Activated CD8-positive, alpha-beta memory T cell treated with anti-CD3 and anti-CD28 coated beads, Interleukin-2, amount 50 U/mL, for 1 hour (primary cell): Measurements from ENCODE around the gene EIF4E3.

Experiments
- DNase-seq: peaks from one replicate; pipeline ENCODE4 v3.0.0-alpha.2; 2020; ENCODE audit errors: extremely low read depth

EIF4E3 gene

DNA sequence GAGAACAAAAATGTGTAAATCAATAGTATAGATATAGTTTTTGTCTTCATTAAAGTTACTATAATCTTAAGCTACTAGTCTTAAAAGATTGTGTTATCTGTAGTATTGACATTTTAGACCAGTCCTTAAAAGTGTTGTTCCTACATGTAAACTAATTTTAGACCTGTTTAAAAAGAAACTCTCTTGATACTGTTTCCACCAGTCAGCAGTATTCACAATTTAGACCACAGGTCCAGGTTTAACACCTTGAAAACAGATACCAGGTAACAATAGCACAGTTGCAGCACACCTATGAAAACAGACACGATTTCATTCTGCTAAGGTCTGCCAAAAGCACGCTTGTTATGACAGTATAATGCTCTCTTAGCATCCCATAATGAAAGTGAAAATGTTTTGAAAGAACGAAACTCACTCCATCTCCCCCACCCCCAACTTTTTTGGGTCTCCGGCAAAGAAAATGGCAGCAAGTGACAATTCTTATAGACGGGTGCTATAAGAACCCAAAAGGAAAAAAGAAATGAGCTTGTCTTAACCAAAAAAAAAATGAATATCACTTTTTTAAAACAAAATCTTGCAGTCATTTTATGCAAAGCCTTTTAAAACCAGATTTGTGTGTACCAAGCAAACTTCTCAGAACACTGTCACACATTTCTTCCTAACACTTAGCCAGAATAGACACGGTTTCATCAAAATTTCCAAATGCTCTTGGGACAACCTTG, 1.6 kb downstream of the EIF4E3 start:
- DNase-seq = no peak

DNA sequence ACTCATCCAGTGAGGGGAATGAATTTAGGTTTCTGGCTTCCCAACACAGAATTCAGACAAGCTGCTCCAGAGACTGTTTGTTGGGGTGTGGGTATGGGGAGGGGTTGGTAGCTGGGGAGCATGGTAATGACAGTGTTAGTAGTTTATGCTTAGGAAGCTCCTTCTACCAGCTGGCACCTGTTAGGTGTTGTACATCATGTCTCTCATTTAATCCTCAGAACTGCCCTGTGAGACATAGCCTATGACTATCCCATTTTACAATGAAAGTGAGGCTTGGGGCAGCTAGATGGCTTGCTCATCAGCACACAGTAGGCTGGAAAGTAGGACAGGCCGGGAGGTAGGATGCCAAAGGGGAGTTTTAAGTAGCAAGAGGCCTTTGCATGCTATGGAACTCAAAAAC, 2.5 kb downstream of the EIF4E3 start:
- DNase-seq = no peak

DNA sequence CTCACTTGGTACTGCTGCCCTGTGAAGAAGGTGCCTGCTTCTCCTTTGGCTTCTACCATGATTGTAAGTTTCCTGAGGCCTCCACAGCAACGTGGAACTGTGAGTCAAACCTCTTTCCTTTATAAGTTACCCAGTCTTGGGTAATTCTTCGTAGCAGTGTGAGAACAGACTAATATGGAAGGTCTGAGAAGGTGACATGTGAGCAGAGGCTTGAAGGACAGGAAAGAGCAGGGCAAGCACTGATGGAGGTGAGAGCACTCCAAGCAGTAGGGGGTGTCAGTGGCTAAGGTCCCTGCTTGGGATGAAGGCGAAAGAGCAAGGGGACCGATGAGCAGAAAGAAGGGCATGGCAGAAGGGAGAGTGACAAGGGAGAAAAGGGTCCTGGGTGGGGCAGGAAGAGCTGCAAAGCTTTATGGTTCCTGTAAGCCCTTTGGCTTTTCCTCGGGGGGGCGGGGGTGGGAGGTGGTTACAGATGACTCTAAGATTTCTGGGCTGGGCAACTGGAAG, 3.5 kb downstream of the EIF4E3 start:
- DNase-seq = no peak

DNA sequence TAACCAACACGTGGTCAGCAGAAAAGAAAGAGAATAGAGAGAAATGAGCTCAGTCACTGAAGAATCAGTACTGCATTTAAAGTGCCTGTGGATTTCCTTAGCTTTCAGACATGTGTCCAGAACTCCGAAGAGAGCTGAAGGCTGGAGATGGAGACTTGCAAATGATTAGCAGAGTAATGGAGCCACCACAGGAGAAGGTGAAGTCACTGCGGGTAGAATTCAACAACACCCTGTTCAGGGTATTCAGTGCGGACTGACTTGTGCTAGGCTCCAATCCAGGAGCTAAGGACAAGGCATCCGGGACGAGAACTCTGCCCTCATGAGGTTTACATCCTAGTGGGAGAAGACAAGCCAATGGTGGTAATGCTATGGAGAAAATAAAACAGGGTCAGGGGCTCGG, 4.2 kb downstream of the EIF4E3 start:
- no peak for DNase-seq

DNA sequence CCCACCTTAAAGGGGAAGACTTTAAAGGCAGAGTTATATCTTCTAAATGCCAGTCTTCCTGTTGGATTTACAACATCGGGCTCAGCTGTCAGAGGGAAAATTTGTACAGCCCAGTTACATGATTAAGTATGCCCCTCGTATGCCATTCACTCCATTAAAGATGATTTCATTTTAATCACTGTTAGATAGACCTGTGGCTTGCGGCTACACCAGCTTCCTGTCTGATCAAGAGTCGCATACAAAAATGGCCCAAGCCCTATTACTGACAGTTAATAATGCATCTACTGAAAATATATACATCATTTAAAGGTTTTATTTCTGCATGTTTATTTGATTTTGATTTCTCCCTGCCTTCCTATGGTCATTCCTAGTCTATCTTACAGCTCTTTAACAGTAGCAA, 7.1 kb downstream of the EIF4E3 start:
- DNase-seq = no peak

DNA sequence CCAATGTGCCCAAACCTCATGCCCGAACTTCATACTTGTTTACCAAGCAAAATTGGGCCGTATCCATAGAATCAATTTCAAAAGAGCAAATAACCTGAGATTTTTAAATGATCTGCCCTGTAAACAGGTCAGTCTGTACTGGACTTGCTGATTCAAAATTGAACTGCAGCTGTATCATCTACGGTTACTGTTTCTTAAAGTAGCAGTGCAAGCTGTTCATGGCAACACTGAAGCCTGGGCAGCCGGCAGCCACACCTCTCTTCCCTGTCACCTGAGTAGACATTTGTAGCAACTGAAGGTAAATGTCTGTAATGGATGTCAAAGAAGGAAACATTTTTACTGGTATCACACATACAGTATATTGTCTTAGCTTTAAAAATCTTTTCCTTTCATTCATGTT, 10.6 kb downstream of the EIF4E3 start:
- no peak for DNase-seq

DNA sequence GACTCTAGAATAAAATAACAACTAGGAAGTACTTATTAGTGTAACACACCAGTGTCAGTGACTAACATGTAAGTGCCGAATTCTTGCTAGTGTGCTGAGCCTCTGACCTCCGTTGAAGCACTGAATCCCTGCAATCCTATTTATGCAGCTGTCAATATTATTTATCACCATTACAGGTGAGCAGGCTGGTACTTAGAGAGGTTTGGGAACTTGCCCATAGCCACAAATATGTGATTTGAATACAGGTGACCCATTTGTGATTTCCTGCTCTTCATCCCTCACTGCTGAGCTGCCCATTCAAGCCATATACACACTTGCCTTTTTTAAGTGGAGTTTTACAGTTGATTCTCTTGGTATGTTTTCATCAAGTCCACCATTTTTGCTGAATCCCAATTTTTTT, 12.2 kb downstream of the EIF4E3 start:
- DNase-seq = no peak

DNA sequence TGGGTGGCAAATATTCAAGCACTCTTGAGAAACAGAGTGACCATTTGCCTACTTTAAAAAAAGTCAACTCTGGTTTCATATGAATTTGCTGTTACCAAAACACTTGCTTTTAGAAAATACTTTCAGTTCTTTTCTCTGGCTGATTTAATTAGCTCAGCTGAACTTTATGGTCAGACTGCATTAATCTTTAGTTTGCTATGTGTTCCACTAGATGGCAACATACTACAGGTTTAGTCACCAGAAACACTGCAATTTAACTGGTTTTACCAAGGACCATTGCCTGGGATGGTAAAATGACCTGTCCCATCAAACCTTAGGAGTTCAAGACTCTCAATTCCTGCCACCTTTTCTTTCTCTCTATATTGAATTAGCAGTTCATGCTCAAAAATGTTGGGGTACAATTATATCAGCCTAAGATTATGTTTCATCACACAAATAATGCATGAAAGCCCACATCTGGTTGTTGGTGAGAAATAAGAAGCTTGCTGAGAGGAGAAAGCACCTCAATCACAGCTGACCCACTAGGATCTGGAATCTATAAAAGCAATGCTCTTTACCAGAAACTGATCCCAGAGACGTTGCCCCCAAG, 14.2 kb downstream of the EIF4E3 start:
- no peak for DNase-seq

DNA sequence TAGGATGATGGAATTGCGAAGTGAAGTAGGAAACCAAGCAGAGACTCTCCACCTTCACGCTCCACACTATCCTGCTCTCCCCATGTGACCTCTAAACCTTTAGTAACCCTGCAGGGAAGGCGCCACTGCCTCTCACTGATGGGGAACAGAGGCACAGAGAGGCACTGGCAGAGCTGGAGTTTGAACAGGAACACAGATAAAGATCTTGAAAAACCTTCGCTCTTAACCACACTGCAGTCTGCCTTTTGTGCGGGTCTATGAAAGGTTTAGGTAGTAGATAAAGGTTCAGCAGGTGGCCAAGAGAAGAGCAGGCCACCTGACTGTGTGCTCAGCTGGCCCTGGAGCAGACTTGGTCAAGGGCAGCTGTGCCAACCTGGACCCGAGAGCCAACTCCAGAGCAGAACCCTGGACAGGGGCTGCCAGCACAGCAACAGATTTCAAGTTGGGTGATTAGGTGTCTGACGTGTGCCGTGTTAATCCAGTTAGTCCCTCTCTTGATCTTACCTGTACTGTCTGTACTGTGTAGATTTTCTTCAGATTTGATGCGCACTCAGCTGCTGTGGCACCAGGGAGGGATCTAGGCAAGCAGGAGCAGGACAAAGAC, 15.2 kb downstream of the EIF4E3 start:
- DNase-seq = no peak

DNA sequence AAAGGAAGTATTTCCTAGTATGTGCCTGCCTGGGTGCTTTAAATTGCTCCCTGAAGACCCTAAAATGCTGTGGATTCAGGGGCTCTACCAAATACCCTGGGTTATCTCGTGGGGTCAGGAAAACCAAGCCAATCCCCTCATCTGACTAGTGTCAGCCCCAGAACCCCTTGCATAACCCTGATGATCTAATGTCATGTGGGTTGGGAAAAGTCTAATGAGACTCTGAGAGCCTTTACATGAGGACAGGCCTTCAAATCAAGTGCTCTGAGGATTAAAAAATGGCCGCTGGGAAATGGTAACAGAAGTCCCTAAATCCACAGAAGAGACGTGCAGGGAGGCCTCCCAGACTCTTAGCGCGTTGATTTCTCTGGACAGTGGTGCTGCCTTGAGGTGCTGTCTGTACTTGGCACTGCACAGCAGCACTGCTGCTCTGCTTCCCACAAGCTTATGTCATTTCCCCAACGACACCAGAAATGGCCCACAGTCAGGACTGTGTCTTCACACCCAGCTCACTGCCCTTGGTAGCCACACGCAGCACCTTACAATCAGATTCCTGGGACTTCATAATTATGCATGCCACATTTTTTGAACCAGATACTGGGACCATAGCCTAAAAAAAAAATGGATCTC, 16.6 kb downstream of the EIF4E3 start:
- DNase-seq = no peak

DNA sequence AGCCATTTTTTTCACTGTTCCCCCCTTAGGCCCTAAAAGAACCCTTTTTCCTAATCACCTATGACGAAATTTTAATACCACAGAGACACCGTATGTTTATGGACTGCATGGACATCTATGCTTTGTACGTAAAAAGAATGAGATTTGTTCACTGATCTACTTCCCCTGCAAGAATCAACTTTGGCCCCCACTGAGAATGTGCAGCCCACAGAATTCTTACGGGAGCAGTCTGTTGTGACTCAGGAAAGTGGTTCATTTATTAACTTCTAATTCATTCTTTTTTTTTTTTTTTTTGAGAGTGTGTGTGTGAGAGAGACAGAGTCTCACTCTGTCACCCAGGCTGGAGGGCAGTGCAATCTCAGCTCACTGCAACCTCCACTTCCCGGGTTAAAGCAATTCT, 17.6 kb downstream of the EIF4E3 start:
- DNase-seq = no peak

DNA sequence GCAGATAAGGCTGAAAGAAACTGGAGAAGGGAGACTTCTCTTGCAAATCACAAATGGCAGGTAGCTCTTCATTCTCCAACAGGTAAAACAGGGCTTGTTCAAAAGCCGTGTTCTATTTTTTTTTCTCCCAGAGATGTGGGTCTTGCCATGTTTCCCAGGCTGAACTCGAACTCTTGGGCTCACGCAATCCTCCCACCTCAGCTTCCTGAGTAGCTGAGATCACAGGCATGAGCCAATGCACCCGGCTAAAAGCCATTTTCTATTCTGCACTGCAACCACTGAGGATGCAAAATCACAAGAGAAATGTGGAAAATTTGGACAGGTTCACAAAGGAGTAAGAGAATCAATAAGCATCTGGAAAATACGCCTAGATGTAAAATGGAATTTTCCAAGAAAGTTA, 19.5 kb downstream of the EIF4E3 start:
- no peak for DNase-seq

DNA sequence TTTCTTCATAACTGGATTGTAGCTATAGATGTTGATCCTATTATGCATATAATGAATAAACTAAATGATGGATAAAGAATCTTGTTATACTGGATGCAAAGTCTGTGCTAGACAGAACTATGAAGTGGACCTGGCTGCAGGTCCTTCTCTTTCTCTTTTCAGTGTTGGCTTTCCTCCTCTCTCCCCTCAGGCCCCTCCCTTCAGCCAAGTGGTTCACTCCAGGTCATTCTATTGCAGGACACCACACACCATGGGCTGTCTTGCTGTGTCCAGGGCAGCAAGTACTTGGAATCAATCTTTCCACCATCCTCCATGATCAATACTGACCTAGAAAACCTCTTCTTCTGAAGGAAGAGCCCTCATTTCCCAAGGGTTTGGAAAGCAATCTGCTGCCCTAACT, 20.3 kb downstream of the EIF4E3 start:
- no peak for DNase-seq

DNA sequence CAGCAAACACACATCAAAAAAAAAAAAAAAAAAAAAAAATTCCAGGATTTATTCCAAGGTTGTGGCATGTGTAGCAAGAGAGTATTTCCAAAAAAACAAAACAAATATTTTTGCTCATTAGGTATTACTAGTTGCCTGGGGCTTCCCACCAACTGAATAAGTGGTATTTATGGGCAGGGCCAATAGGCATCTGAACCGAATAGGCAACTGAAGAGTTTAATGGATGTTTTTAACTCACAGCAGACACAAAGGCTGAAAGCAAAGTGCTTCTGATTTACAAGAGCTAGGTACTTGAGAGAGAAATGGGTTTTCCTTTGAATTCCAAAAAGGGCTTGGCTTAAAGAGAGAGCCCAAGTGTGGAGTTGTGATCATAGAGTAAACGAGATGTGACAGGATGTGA, 21.4 kb downstream of the EIF4E3 start:
- DNase-seq = no peak

DNA sequence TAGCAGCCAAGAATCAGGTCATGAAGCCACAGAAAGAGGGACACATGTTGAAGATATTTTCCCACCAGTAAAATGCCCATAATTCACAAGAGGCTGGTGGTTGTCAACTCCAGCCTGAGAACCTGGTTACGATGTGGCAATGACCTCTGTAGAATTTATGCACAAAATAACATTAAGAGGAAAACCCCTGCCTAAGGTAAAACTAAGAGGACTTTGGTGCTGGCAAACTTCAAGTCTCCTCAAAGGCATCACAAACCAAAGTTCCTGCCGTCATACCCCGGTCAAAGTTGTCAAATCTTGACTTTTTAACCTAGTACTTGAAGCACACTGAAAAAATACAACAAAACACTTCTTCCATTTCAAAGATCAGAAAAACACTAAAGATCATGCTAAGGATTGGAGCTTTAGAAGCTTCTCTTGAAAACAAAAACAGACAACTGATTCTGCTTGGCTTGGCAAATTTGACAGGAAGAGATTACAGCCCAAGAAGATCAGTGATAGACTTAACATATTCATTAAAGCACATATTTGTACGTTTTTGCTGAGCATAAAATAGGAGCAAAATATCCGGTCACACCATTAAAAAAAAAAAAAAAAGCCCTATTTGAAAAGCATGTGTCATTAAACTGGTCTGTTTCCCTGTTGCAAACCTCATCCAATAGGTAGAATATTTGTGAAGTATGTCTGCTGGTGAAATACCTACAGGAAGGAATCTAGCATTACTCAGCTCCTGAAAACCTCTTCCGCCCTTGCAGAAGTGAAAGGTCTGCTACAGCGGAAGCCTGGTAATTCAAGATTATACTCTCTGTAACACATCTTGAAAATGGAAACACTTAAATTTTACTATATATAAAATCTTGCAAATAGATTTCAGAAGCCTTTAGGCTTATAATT, 22.8 kb downstream of the EIF4E3 start:
- no peak for DNase-seq

DNA sequence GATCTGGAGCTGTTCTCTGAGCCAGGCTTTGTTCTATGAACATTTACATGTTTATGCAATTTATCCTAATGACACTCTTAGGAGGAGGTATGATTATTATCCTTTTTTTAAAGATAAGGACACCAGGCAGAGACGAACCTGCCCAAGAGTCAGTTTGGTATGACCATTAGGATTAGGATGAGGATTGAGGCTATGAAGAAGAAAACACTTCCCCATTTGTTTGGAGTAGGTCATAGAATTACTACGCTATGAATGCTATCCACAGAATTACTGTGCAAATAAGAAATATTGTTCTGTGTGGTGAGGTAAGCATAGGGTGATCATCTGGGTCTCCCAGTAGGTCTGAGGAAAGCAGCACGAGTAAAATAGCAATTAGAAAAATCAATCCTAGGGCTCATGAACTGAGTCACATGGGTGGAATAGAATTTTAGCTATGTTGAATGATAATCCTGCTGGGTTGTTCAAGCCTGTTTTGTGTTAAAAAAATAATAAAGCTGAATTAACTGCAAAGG, 23.9 kb downstream of the EIF4E3 start:
- no peak for DNase-seq

DNA sequence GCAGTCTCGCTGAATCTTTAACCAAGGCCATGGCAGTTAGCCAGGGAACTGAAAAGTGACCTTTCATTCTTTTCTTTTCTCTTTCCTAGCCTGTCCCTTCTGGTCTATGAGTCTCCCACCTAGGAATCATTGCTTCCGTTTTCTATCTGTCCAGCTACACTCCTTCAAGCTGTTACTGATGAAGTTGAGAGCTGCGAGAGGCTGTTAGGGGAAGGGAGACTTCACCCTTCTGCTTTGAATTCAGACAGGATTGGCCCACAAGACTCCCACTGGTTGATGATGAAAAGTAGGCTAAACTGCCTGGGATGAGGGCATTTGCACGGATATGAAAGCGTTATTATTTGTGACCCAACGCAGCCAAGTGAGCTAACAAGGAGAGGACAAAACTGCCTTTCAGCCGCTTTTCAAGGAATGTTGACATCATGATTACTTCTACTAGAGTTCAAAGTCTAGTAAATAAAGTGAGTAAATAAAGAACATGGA, 30.2 kb downstream of the EIF4E3 start:
- DNase-seq = no peak

DNA sequence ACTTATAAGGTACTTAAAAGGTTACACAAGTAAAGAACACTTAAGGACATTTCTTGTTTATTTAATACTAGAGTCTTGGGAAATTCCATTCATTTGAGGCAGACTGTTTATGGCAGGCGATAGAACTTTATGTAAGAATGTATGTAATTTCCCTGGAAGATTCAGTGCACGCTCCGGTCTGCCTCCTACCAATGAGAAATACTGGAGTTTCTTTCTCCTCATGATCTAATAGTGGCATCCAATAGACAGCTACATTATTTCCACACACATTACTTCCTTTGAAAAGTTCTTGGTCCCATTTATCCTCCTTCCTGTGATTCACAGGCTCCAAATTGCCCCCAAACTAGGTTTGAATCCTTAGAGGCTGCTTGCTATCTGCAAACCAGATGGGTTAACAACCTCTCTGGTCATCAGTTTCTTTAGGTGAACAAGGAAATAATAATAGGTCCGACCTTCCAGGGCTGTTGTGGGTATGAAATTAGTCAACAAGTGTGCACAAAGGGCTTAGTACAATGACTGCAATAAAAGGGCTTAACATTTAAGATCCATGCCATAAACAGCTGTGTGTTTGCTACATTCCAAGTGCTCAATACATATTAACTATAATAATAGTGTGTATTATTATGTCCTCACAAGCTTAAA, 30.7 kb downstream of the EIF4E3 start:
- no peak for DNase-seq

DNA sequence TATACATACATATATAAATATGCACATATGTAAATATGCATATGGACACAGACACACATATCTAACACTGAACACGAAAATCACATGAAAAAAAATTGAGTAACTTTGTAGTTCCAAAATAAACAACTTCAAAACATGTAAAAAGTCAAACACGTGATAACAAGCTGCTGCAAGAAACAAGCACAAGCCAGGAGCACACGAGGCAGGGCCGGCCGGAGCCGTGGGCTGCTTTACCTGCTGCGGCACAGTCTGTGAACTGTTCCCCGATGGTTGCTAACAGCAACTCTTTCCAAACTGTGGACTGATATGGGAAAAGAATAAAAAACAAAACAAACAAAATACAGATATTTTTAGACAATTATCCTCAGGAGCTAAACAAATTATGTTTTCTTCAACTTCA, 31.6 kb downstream of the EIF4E3 start:
- DNase-seq = no peak

DNA sequence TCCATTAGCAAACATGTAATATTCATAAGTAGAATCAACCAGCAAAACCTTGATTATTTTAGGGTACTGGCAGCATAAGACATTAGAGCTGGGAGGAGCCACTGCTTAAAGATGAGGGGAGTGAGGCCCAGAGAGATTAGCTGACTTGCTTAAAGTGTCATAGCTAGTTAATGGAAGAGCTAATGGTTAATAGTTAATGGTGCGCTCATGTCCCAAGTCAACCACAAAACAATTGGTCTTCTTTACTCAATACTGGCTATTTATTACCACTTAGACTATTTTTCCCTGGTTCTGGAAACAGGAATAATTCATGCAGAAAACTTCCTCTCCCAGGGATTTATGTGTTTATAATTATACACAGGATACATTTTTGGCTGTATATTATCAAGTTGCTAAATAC, 33.1 kb downstream of the EIF4E3 start:
- DNase-seq = no peak

DNA sequence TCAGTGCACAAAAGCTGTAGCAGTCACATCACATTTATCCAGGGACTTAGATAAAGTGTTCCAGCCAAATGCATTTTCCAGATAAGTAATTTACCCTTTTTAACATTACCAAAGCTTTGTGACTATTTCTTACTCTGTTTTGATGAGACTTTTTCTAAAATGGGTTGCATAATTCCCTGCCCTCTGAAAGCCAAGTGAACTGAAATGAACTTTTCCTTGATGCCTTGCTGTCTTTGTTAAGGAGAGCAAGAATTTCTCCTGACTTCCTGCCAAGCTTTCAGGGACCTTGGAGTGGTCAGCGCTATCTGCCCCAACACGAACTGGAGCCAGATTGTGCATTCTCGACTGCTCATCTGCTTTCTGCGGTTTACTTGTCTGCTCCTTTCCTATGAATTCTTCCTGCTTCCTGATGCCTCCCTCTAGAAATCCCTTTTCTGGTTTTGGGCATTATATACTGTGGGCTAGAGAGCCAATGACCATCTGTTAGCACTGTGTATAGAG, 34.8 kb downstream of the EIF4E3 start:
- no peak for DNase-seq
